C4-2B (cell line): ENCODE measurements around the gene NKAPL.

ENCODE experiments used
- CTCF ChIP-seq: fragments of 450-650 bp; conservative IDR thresholded peaks from 2 replicates; pipeline ENCODE4 v1.5.1; 2017; ENCODE audit warnings: mild to moderate bottlenecking
- ZFX ChIP-seq: fragments of 450-650 bp; IDR thresholded peaks from 2 replicates; pipeline ENCODE4 v1.6.1; 2017

- TF ChIP-seq CTCF (no peak), ZFX (no peak)
Measured at GRCh38 chr6:28240471-28240870, 18.6 kb upstream of the NKAPL start.
